HG03139 (cell line): ENCODE measurements around the gene PPP1R13L.
"Not testable (repeated sequence)": the region's sequence is repeated elsewhere in the genome, so short reads cannot be mapped to it uniquely, and the experiment has no call there.

ENCODE experiments used
- ATAC-seq: cut with Tn5 transposase; IDR thresholded peaks from one replicate; pipeline ENCODE4 v1.9.1; 2021; ENCODE audit not compliant: unreplicated experiment

Gene PPP1R13L

GRCh38 chr19:45347570-45348366, 57.1 kb downstream of the PPP1R13L start:
- no peak for ATAC-seq

- no peak for ATAC-seq
Observed at GRCh38 chr19:45346449-45346848, 58.4 kb downstream of the PPP1R13L start.

- no peak for ATAC-seq
Observed at GRCh38 chr19:45345506-45345860, 59.4 kb downstream of the PPP1R13L start.

- no peak for ATAC-seq
Observed at GRCh38 chr19:45344621-45345505, 60.0 kb downstream of the PPP1R13L start.

- no peak for ATAC-seq
Observed at GRCh38 chr19:45342911-45343310, 62.0 kb downstream of the PPP1R13L start.

GRCh38 chr19:45340899-45341453, 63.9 kb downstream of the PPP1R13L start:
- ATAC-seq, result no peak

- no peak for ATAC-seq
Observed at GRCh38 chr19:45340232-45340898, 64.5 kb downstream of the PPP1R13L start, which contains the start of gene KLC3. TSS of gene KLC3 (plus strand) at chr19:45340750. CDS start at chr19:45345542, 4,792 bp downstream.

- no peak for ATAC-seq
Observed at GRCh38 chr19:45339629-45340028, 65.2 kb downstream of the PPP1R13L start.

- ATAC-seq, result no peak
Observed at GRCh38 chr19:45336696-45337251, 68.1 kb downstream of the PPP1R13L start.

GRCh38 chr19:45334881-45335280, 70.0 kb downstream of the PPP1R13L start:
- not testable (repeated sequence) for ATAC-seq

GRCh38 chr19:45333609-45334303, 71.1 kb downstream of the PPP1R13L start:
- ATAC-seq, result no peak

GRCh38 chr19:45331411-45331810, 73.5 kb downstream of the PPP1R13L start:
- ATAC-seq, result no peak
